ENCODE results near the gene MYB.

The MYB gene

GRCh38 chr6:135166515-135166914, 14.6 kb upstream of the MYB start:
- TF ChIP-seq CTCF (IDR thresholded peaks at IDR 0.05; ENCODE audit: low read depth, low read length, missing control alignments) = no peak
- in situ Hi-C loops (cut with HindIII; ENCODE audit: low sequenced_read_pairs) = no loop called here
- no peak overlapping the region for H3K4me3 ChIP-seq (ENCODE audit: low read depth, low read length)
- no peak for DNase-seq (ENCODE audit: low read depth)

- DNase-seq (ENCODE audit: low read depth) = no peak
- H3K4me3 ChIP-seq (ENCODE audit: low read depth, low read length) = no peak overlapping the region
- in situ Hi-C loops (cut with HindIII; ENCODE audit: low sequenced_read_pairs) = no loop called here
- no peak for TF ChIP-seq CTCF (IDR thresholded peaks at IDR 0.05; ENCODE audit: low read depth, low read length, missing control alignments)
Observed at GRCh38 chr6:135167617-135168016, 13.5 kb upstream of the MYB start.

GRCh38 chr6:135168766-135169165, 12.3 kb upstream of the MYB start:
- no peak for TF ChIP-seq CTCF (IDR thresholded peaks at IDR 0.05; ENCODE audit: low read depth, low read length, missing control alignments)
- in situ Hi-C loops (cut with HindIII; ENCODE audit: low sequenced_read_pairs) = no loop called here
- no peak overlapping the region for H3K4me3 ChIP-seq (ENCODE audit: low read depth, low read length)
- no peak for DNase-seq (ENCODE audit: low read depth)

- no peak overlapping the region for H3K4me3 ChIP-seq (ENCODE audit: low read depth, low read length)
- no peak for DNase-seq (ENCODE audit: low read depth)
- in situ Hi-C loops (cut with HindIII; ENCODE audit: low sequenced_read_pairs) = no loop called here
- no peak for TF ChIP-seq CTCF (IDR thresholded peaks at IDR 0.05; ENCODE audit: low read depth, low read length, missing control alignments)
Observed at GRCh38 chr6:135170238-135170637, 10.9 kb upstream of the MYB start.

GRCh38 chr6:135170849-135171248, 10.3 kb upstream of the MYB start:
- in situ Hi-C loops (cut with HindIII; ENCODE audit: low sequenced_read_pairs) = no loop called here
- H3K4me3 ChIP-seq (ENCODE audit: low read depth, low read length) = no peak overlapping the region
- no peak for TF ChIP-seq CTCF (IDR thresholded peaks at IDR 0.05; ENCODE audit: low read depth, low read length, missing control alignments)
- no peak for DNase-seq (ENCODE audit: low read depth)

- in situ Hi-C loops (cut with HindIII; ENCODE audit: low sequenced_read_pairs) = no loop called here
- DNase-seq (ENCODE audit: low read depth) = no peak
Observed at GRCh38 chr6:135173242-135173988, 7.7 kb upstream of the MYB start.

More at GRCh38 chr6:135173242-135173988, 7.7 kb upstream of the MYB start:
- no peak for TF ChIP-seq CTCF (IDR thresholded peaks at IDR 0.05; ENCODE audit: low read depth, low read length, missing control alignments)
- H3K4me3 ChIP-seq (ENCODE audit: low read depth, low read length) = no peak overlapping the region
